Activated naive CD4-positive, alpha-beta T cell treated with anti-CD3 and anti-CD28 coated beads, Interleukin-2, amount 50 U/mL, for 72 hours (primary cell): ENCODE results near the gene TRIM22. TPM values are rescaled to one million over a fixed set of nuclear protein-coding genes. Genes with fewer than 3 reads are reported as not detected.
A peak's percentile ranks its signal among the peaks of the same experiment; 100 is the strongest.
"Not testable (repeated sequence)": the region's sequence is repeated elsewhere in the genome, so short reads cannot be mapped to it uniquely, and the experiment has no call there.

Experiments used
- ATAC-seq, 2 donors: fragments of 150-1000 bp; cut with Tn5 transposase; 2 replicates each; pipeline ENCODE4 v1.10.0; 2021; ENCODE audit warnings: mild to moderate bottlenecking in 2 of 2, moderate library complexity in 2 of 2
- DNase-seq, 2 donors: peaks; one replicate each; pipeline ENCODE4 v3.0.0; 2021 to 2022; ENCODE audit warnings: low spot score in 2 of 2
- H3K27ac Mint-ChIP-seq, 2 donors: one replicate each; pipeline ENCODE4 v1.8.0; 2022; ENCODE audit warnings: mild to moderate bottlenecking in 2 of 2, mixed read lengths in 2 of 2
- H3K36me3 Mint-ChIP-seq, 2 donors: one replicate each; pipeline ENCODE4 v1.8.0; 2022; ENCODE audit warnings: mixed read lengths in 2 of 2
- H3K9me3 Mint-ChIP-seq, 2 donors: one replicate each; pipeline ENCODE4 v1.8.0; 2022; ENCODE audit warnings: mixed read lengths in 2 of 2
- total RNA-seq, 2 donors: library from RNA; stranded (reverse); gene quantifications; one replicate each; pipeline ENCODE4 v1.2.3, GENCODE V29; 2022

The TRIM22 gene
- total RNA-seq, 2 donors from 2014 or later: 151 to 228 TPM

GRCh38 chr11:5684036-5684645, 5.4 kb upstream of the TRIM22 start:
- peaks cover 17 to 18% of the 10 kb centered on the region in 2 donors for H3K36me3 Mint-ChIP-seq
- peak overlapping the region; percentile 95 to 99 for H3K27ac Mint-ChIP-seq
- DNase-seq (no peak), ATAC-seq (peak in 1 of 2 donors; percentile 5)
- no peaks in the 10 kb centered on the region for H3K9me3 Mint-ChIP-seq

GRCh38 chr11:5684646-5685362, 4.8 kb upstream of the TRIM22 start, which contains the start of gene TRIM5:
TRIM5 (minus strand) TSS chr11:5685074; CDS start chr11:5680177, 4,897 bp downstream.
- Mint-ChIP-seq H3K27ac (peak within 1 kb of the TSS; percentile 95 to 99), H3K9me3 (no peaks in the 10 kb centered on the region), H3K36me3 (peaks cover 14 to 16% of the 10 kb centered on the region in 2 donors)
- ATAC-seq (peak; percentile 91 to 94), DNase-seq (peak; percentile 73 to 82)

GRCh38 chr11:5686426-5686825, 3.2 kb upstream of the TRIM22 start:
- ATAC-seq: no peak
- Mint-ChIP-seq H3K27ac (no peak overlapping the region), H3K36me3 (peaks cover 28 to 29% of the 10 kb centered on the region in 2 donors), H3K9me3 (no peaks in the 10 kb centered on the region)
- no peak for DNase-seq

DNA sequence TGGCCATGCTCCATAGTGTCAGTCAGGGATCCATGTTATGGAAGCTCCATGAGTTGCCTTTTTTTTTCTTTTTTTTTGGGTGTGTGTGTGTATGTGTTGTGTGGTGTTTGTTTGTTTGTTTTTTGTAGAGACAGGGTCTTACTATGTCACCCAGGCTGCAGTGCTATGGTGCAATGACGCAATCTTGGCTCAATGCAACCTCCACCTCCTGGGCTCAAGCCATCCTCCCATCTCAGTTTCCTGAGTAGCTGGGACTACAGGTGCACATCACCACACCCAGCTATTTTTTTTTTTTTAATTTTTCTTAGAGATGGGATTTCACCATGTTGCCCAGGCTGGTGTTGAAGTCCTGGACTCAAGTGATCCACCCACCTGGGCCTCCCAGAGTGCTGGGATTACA, 1.1 kb upstream of the TRIM22 start:
- H3K9me3 Mint-ChIP-seq: no peaks in the 10 kb centered on the region
- peak overlapping the region; percentile 12 to 99 for H3K27ac Mint-ChIP-seq

GRCh38 chr11:5690216-5690615, 626 bp downstream of the TRIM22 start:
- Mint-ChIP-seq H3K36me3 (peaks cover 31 to 41% of the 10 kb centered on the region in 2 donors), H3K9me3 (no peaks in the 10 kb centered on the region), H3K27ac (peak overlapping the region; percentile 97 to 99)
- DNase-seq (no peak), ATAC-seq (peak in 1 of 2 donors; percentile 39)

More for the DNA sequence above, 1.1 kb upstream of the TRIM22 start:
- DNase-seq: no peak
- ATAC-seq: no peak
- peaks cover 33% of the 10 kb centered on the region in 2 donors for H3K36me3 Mint-ChIP-seq

GRCh38 chr11:5690736-5691135, 1.1 kb downstream of the TRIM22 start:
- H3K36me3 Mint-ChIP-seq: peaks cover 33 to 43% of the 10 kb centered on the region in 2 donors
- peak overlapping the region; percentile 97 to 99 for H3K27ac Mint-ChIP-seq
- ATAC-seq (peak in 1 of 2 donors; percentile 21), DNase-seq (peak in 1 of 2 donors; percentile 59)
- H3K9me3 Mint-ChIP-seq: no peaks in the 10 kb centered on the region

DNA sequence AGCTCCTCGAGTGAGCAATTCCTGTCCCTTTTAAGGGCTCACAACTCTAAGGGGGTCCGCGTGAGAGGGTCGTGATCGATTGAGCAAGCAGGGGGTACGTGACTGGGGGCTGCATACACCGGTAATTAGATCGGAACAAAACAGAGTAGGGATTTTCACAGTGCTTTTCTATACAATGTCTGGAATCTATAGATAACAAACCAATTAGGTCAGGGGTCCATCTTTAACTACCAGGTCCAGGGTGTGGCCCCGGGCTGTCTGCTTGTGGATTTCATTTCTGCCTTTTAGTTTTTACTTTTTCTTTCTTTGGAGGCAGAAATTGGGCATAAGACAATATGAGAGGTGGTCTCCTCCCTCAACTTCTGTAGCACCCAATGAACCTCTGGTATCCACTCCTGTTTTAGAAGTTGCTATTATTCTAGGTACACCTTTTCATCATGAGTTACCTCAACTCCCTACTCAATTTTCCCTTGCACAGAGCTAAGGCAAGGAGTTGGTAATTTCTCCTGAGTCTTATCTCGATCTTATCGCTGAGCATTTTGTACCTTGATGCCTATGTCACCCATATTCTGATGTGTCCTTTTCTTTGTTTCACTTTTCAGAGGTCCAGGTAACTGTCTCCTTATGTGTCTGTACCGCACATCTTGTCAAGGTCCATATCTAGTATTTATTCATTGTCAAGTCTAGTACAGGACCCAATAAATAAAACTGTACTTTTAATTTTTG, 1.8 kb downstream of the TRIM22 start:
- peaks cover 38 to 48% of the 10 kb centered on the region in 2 donors for H3K36me3 Mint-ChIP-seq
- not testable (repeated sequence) for DNase-seq, H3K9me3 Mint-ChIP-seq
- H3K27ac Mint-ChIP-seq: peak overlapping the region; percentile 97 to 99
- ATAC-seq: peak in 1 of 2 donors; percentile 51

DNA sequence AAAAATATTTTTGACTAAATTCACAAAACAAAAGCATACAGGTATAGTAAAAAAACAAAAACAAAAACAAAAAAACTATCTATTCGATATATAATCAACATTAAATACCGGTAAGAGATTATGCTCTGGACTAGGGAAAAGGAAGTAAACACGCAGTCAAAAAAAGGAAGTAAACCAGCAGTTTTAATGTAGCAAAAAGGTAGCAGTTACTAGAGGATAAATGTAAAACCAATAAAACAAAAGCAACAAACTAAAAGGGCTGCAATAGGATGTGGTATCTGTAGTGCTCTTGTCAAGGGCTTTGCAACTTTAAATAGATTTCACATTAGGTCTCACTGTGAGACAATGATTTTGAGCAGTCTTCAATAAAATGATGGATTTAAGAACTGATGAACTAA, 2.4 kb downstream of the TRIM22 start:
- H3K9me3 Mint-ChIP-seq: no peaks in the 10 kb centered on the region
- no peak for ATAC-seq
- peak overlapping the region; percentile 91 to 99 for H3K27ac Mint-ChIP-seq
- DNase-seq: no peak
- H3K36me3 Mint-ChIP-seq: peaks cover 38 to 52% of the 10 kb centered on the region in 2 donors

DNA sequence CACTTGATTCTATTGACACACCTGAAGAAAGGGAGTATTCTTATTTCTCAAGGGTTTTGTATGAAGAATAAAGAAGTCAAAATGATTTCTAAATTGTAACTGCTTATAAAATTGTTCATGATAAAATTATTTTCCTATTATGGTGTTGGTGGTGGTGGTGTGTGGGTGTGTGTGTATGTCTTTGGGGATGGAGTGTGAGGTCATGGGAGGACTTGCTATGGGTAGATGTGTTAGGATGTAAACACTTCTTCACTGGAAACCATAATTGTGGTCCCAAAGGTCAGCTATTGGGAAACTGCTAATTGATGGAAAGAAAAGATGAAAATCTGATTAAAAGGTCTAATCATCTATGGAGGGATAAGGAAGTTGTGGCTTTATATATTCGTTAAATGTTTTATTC, 5.1 kb downstream of the TRIM22 start:
- no peak for ATAC-seq
- no peak for DNase-seq
- Mint-ChIP-seq H3K27ac (peak overlapping the region; percentile 25 to 40), H3K9me3 (no peaks in the 10 kb centered on the region), H3K36me3 (peaks cover 46 to 60% of the 10 kb centered on the region in 2 donors)

DNA sequence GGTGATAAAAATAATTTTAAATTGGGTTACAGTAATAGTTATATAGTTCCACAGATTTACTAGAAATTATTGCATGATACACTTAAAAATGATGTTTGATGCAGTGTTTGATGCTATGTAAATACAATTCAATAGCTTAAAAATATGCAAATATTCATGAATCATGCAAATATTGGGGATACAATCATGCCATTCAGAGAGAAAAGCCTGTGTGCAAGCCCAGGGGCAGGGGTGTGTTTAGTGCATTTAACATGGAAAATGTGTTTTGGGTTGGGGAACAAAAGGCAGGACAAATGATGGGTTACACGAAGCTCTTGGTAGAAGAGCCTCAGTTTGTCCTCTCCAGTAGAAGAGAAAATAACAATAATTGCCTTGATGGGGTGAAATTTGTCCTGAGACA, 6.0 kb downstream of the TRIM22 start:
- ATAC-seq (no peak), DNase-seq (no peak)
- Mint-ChIP-seq H3K9me3 (no peaks in the 10 kb centered on the region), H3K36me3 (peaks cover 37 to 60% of the 10 kb centered on the region in 2 donors), H3K27ac (peak overlapping the region in 1 of 2 donors; percentile 40)

- Mint-ChIP-seq H3K36me3 (peaks cover 31 to 60% of the 10 kb centered on the region in 2 donors), H3K27ac (peak overlapping the region in 1 of 2 donors; percentile 66), H3K9me3 (no peaks in the 10 kb centered on the region)
- DNase-seq (no peak), ATAC-seq (no peak)
Measured at GRCh38 chr11:5696210-5696609, 6.6 kb downstream of the TRIM22 start.

DNA sequence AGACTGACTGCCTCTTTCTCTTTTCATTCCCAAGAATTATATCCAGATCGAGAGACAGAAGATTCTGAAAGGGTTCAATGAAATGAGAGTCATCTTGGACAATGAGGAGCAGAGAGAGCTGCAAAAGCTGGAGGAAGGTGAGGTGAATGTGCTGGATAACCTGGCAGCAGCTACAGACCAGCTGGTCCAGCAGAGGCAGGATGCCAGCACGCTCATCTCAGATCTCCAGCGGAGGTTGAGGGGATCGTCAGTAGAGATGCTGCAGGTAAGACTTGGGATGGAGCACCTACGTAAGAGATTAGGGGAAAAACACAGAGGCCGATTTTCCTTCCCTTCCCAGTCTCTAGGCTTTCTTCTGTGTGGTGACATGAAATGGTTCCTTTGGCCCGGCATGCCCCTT, 8.7 kb downstream of the TRIM22 start:
- Mint-ChIP-seq H3K27ac (peak overlapping the region in 1 of 2 donors; percentile 22), H3K9me3 (no peaks in the 10 kb centered on the region), H3K36me3 (peaks cover 21 to 62% of the 10 kb centered on the region in 2 donors)
- DNase-seq (no peak), ATAC-seq (no peak)

GRCh38 chr11:5700421-5701054, 10.9 kb downstream of the TRIM22 start:
- Mint-ChIP-seq H3K9me3 (no peaks in the 10 kb centered on the region), H3K36me3 (peaks cover 15 to 59% of the 10 kb centered on the region in 2 donors), H3K27ac (peak overlapping the region in 1 of 2 donors; percentile 17)
- DNase-seq: no peak
- no peak for ATAC-seq

GRCh38 chr11:5701055-5701577, 11.5 kb downstream of the TRIM22 start:
- no peak for ATAC-seq
- Mint-ChIP-seq H3K9me3 (no peaks in the 10 kb centered on the region), H3K36me3 (peaks cover 14 to 56% of the 10 kb centered on the region in 2 donors), H3K27ac (no peak overlapping the region)
- no peak for DNase-seq

DNA sequence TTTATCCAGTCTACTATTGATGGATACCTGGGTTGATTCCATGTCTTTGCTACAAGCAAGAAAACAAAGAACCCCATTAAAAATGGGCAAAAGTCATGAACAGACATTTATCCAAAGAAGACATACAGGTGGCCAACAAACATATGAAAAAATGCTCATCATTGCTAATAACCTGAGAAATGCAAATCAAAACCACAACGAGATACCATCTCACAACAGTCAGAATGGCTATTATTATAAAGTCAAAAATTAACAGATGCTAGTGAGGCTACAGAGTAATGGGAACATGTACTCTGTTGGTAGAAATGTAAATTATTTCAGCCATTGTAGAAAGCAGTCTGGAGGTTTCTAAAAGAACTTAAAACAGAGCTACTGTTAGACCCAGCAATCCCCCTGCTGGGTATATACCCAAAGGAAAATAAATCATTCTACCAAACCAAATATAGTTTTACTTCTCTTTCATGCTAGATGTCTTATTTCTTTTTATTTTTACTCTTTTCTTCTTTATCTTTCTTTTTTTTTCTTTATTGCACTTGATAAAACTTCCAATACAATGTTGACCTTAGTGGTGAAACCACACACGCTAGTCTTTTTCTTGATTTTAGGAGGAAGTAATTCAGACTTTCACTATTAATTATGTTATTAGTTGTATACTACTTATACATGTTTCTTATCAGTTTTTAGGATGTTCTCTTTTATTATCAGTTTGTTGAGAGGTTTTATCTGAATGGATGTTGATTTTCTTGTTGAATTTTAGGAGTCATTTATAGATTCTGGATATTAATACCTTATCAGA, 14.3 kb downstream of the TRIM22 start:
- ATAC-seq: no peak
- no peak for DNase-seq
- Mint-ChIP-seq H3K9me3 (no peaks in the 10 kb centered on the region), H3K36me3 (peaks cover 0 to 49% of the 10 kb centered on the region in 2 donors), H3K27ac (no peak overlapping the region)

GRCh38 chr11:5705688-5706087, 16.1 kb downstream of the TRIM22 start:
- DNase-seq (no peak), ATAC-seq (peak in 1 of 2 donors; percentile 55)
- Mint-ChIP-seq H3K9me3 (no peaks in the 10 kb centered on the region), H3K36me3 (peaks cover 0 to 47% of the 10 kb centered on the region in 2 donors), H3K27ac (no peak overlapping the region)
